Measurements from ENCODE around the gene MCF2L2. TPM values are rescaled to one million over a fixed set of nuclear protein-coding genes. Genes with fewer than 3 reads are reported as not detected.

Gene MCF2L2
- total and polyA plus RNA-seq, 2 experiments from 2014 or later, result 6.7 to 14.6 TPM

- no peaks in the 10 kb centered on the region for H3K79me2 ChIP-seq (replicated peaks; ENCODE audit: insufficient read depth)
- Mint-ChIP-seq H3K4me3 (no peak overlapping the region), H3K36me3 (ENCODE audit: low read depth) (peaks cover 9% of the 10 kb centered on the region; the same call in 2 of the 3 replicates), H3K9me3 (peaks cover 13% of the 10 kb centered on the region), H3K4me1 (peaks cover 6% of the 10 kb centered on the region; the same call in 2 of the 3 replicates), H3K27me3 (ENCODE audit: insufficient read depth, low read depth, poor library complexity) (no peaks in the 10 kb centered on the region), H3K27ac (no peak overlapping the region)
- peaks cover 6% of the 10 kb centered on the region; the same call in 1 of the 2 replicates for H3K4me1 ChIP-seq (ENCODE audit: insufficient read depth)
- DNase-seq (ENCODE audit: low spot score) (no peak), ATAC-seq (no peak)
- H3K27ac ChIP-seq (ENCODE audit: low read depth), result no peak overlapping the region
- no peak overlapping the region for H3K4me3 ChIP-seq
- no peaks in the 10 kb centered on the region for H3K27me3 ChIP-seq (ENCODE audit: insufficient read depth)
- no peaks in the 10 kb centered on the region for H4K20me1 ChIP-seq (replicated peaks; ENCODE audit: insufficient read depth)
- no peak overlapping the region for H3K4me2 ChIP-seq
- no peaks in the 10 kb centered on the region for H3F3A ChIP-seq (replicated peaks; ENCODE audit: low read depth)
- TF ChIP-seq ETS1 (IDR thresholded peaks at IDR 0.05) (no peak), CTCF (conservative IDR thresholded peaks at IDR 0.05; ENCODE audit: low read depth in 2 of 2) (no peak), EZH2 (IDR thresholded peaks at IDR 0.05; ENCODE audit: low read depth, unreplicated experiment) (no peak), REST (IDR thresholded peaks at IDR 0.05; ENCODE audit: unreplicated experiment) (no peak), ZNF462 (CRISPR knock-in tag; IDR thresholded peaks at IDR 0.05) (no peak), ZNF114 (CRISPR knock-in tag; IDR thresholded peaks at IDR 0.05) (no peak)
- H3K9me2 ChIP-seq (ENCODE audit: insufficient read depth), result no peaks in the 10 kb centered on the region
- peaks cover 10% of the 10 kb centered on the region; the same call in 1 of the 2 replicates for H3K36me3 ChIP-seq (ENCODE audit: insufficient read depth)
- peak overlapping the region; percentile 50; the same call in 1 of the 2 replicates for H2AFZ ChIP-seq
Measured at GRCh38 chr3:183460081-183461055, 31.9 kb upstream of the MCF2L2 start.

Data from GM23338 (cell line).